IMR-90 (cell line): ENCODE measurements around the gene RARS2. TPM values are rescaled to one million over a fixed set of nuclear protein-coding genes. Genes with fewer than 3 reads are reported as not detected.
A peak's percentile ranks its signal among the peaks of the same experiment; 100 is the strongest.

Experiments used
- ATAC-seq: fragments of 200-7000 bp; cut with Tn5 transposase; 2 replicates; pipeline ENCODE4 v1.9.1; 2020; ENCODE audit warnings: low read depth, mild to moderate bottlenecking, moderate library complexity
- BruUV-seq: library from RNA; stranded (reverse); fragments of 400-500 nt; replicated peaks from 2 replicates; lab custom pipeline; 2021; lab: Mats Ljungman, UMichigan
- CTCF ChIA-PET: fragments of 300-600 bp; formaldehyde crosslinking; extraction: SDS; loops from one replicate; lab custom pipeline; 2021; ENCODE audit warnings: antibody characterized with exemption; lab: Yijun Ruan, JAX
- POLR2A ChIA-PET: fragments of 300-600 bp; sonication (Branson Sonifier 250); formaldehyde crosslinking; loops from one replicate; lab custom pipeline; 2022; ENCODE audit warnings: antibody characterized with exemption; ENCODE audit not compliant: unreplicated experiment; lab: Charles Lee
- DNase-seq: peaks from one replicate; pipeline ENCODE4 v3.0.0; 2013
- H2AFZ ChIP-seq: replicated peaks from 2 replicates; pipeline ENCODE3; 2013; ENCODE audit warnings: low read length, mild to moderate bottlenecking; ENCODE audit not compliant: poor library complexity
- H2AK5ac ChIP-seq: 2 replicates; pipeline ENCODE4 v1.6.1; 2013; ENCODE audit warnings: low read depth, low read length, inconsistent platforms
- H2AK9ac ChIP-seq: replicated peaks from 2 replicates; pipeline ENCODE3; 2013; ENCODE audit warnings: mild to moderate bottlenecking, low read depth, low read length, moderate library complexity; ENCODE audit not compliant: poor library complexity
- H2BK120ac ChIP-seq: 2 replicates; pipeline ENCODE4 v1.6.1; 2013; ENCODE audit warnings: low read depth, low read length, inconsistent platforms
- H2BK15ac ChIP-seq: 3 replicates; pipeline ENCODE4 v1.6.1; 2013; ENCODE audit warnings: low read depth, low read length, inconsistent platforms
- H2BK20ac ChIP-seq: 2 replicates; pipeline ENCODE4 v1.6.1; 2013; ENCODE audit warnings: low read depth, mild to moderate bottlenecking, inconsistent platforms, low read length, moderate library complexity
- H2BK5ac ChIP-seq: 2 replicates; pipeline ENCODE4 v1.6.1; 2013; ENCODE audit warnings: mild to moderate bottlenecking, low read depth, low read length, inconsistent platforms; ENCODE audit not compliant: poor library complexity, severe bottlenecking
- H3K14ac ChIP-seq: replicated peaks from 2 replicates; pipeline ENCODE4 v1.6.1; 2013; ENCODE audit warnings: low read depth, low read length, inconsistent platforms
- H3K18ac ChIP-seq: 2 replicates; pipeline ENCODE4 v1.6.1; 2013; ENCODE audit warnings: low read depth, low read length, control low read depth
- H3K23ac ChIP-seq: 2 replicates; pipeline ENCODE4 v1.6.1; 2013; ENCODE audit warnings: low read depth, low read length, inconsistent platforms
- H3K27ac ChIP-seq: 2 replicates; pipeline ENCODE4 v1.5.1; 2013; ENCODE audit warnings: mild to moderate bottlenecking, control low read depth, low read length; ENCODE audit not compliant: insufficient read depth
- H3K27me3 ChIP-seq: 2 replicates; pipeline ENCODE4 v1.6.1; 2013; ENCODE audit warnings: low read length; ENCODE audit not compliant: control insufficient read depth, insufficient read depth
- H3K36me3 ChIP-seq: 2 replicates; pipeline ENCODE4 v1.6.1; 2013; ENCODE audit warnings: low read length, mixed read lengths; ENCODE audit not compliant: control insufficient read depth, insufficient read depth
- H3K4ac ChIP-seq: 2 replicates; pipeline ENCODE4 v1.6.1; 2013; ENCODE audit warnings: low read depth, low read length, inconsistent platforms
- H3K4me1 ChIP-seq: 2 replicates; pipeline ENCODE4 v1.6.1; 2013; ENCODE audit warnings: low read length, mixed read lengths; ENCODE audit not compliant: control insufficient read depth, insufficient read depth
- H3K4me2 ChIP-seq: 2 replicates; pipeline ENCODE4 v1.6.1; 2013; ENCODE audit warnings: low read depth, mild to moderate bottlenecking, control low read depth, low read length, moderate library complexity
- H3K4me3 ChIP-seq: 2 replicates; pipeline ENCODE4 v1.5.1; 2013; ENCODE audit warnings: low read depth, mild to moderate bottlenecking, control low read depth, low read length, moderate library complexity; ENCODE audit not compliant: insufficient read depth
- H3K56ac ChIP-seq: 2 replicates; pipeline ENCODE4 v1.6.1; 2013; ENCODE audit warnings: low read length, inconsistent platforms; ENCODE audit not compliant: insufficient read depth; ENCODE audit errors: extremely low read depth
- H3K79me1 ChIP-seq, 2 experiments: 2 replicates each; pipeline ENCODE4 v1.6.1; 2013; ENCODE audit warnings: low read length in 2 of 2, inconsistent platforms in 1 of 2, low read depth in 1 of 2
- H3K9ac ChIP-seq: 2 replicates; pipeline ENCODE4 v1.6.1; 2013; ENCODE audit warnings: low read depth, low read length, control low read depth
- H3K9me1 ChIP-seq: 2 replicates; pipeline ENCODE4 v1.6.1; 2013; ENCODE audit warnings: low read length, inconsistent platforms; ENCODE audit not compliant: insufficient read depth
- H3K9me3 ChIP-seq: 2 replicates; pipeline ENCODE4 v1.6.1; 2013; ENCODE audit warnings: low read length; ENCODE audit not compliant: control insufficient read depth, insufficient read depth
- H4K20me1 ChIP-seq: 2 replicates; pipeline ENCODE4 v1.6.1; 2013; ENCODE audit warnings: low read length, inconsistent platforms; ENCODE audit not compliant: insufficient read depth
- H4K5ac ChIP-seq: 2 replicates; pipeline ENCODE4 v1.6.1; 2013; ENCODE audit warnings: mild to moderate bottlenecking, low read depth, low read length, control low read depth
- H4K8ac ChIP-seq, 2 experiments: 2 replicates each; pipeline ENCODE4 v1.6.1; 2013; ENCODE audit warnings: low read depth in 2 of 2, low read length in 2 of 2, control low read depth in 1 of 2, inconsistent platforms in 1 of 2
- H4K91ac ChIP-seq: 2 replicates; pipeline ENCODE4 v1.6.1; 2013; ENCODE audit warnings: low read depth, low read length, inconsistent platforms; ENCODE audit not compliant: insufficient read depth
- FOS ChIP-seq: fragments of 150-350 bp; IDR thresholded peaks from 2 replicates; pipeline ENCODE4 v1.6.1; 2016; ENCODE audit warnings: low read depth, low read length
- POLR2A ChIP-seq: IDR thresholded peaks from 2 replicates; pipeline ENCODE4 v1.6.1; 2012; ENCODE audit warnings: mild to moderate bottlenecking, low read depth, low read length
- WGBS, 2 experiments: methylation state at CpG; one replicate each; pipeline versions ENCODE4 v1.1.5 to v1.1.7; 2013; ENCODE audit warnings: missing lambda C conversion rate in 2 of 2; ENCODE audit not compliant: insufficient read length in 1 of 2; ENCODE audit errors: extremely low coverage in 2 of 2; 5-methylcytosine and 5-hydroxymethylcytosine counted together
- dilution Hi-C: fragments of 300-500 bp; cut with HindIII; formaldehyde crosslinking; loops from one replicate; pipeline ENCODE4 v1.14.3; 2018; ENCODE audit warnings: low sequenced_read_pairs; ENCODE audit not compliant: unreplicated experiment
- in situ Hi-C: fragments of 300-500 bp; cut with MboI; formaldehyde crosslinking; loops from 3 replicates; pipeline ENCODE4 v1.14.3; 2019; ENCODE audit warnings: low sequenced_read_pairs, inconsistent platforms, mixed read lengths
- intact Hi-C: fragments of 100-400 bp; cut with micrococcal nuclease; formaldehyde crosslinking; loops from 2 replicates; pipeline ENCODE4 v1.10.0; 2022
- polyA plus RNA-seq, 3 experiments: library from polyadenylated mRNA; depleted of rRNA; stranded (reverse); fragments of >200 nt; gene quantifications; 2 replicates each; pipeline ENCODE4 v1.2.3, GENCODE V29; 2012; ENCODE audit warnings: low replicate concordance in 1 of 3
- total RNA-seq: library from RNA; depleted of rRNA; stranded (reverse); fragments of >200 nt; gene quantifications from 2 replicates; pipeline ENCODE4 v1.2.3, GENCODE V29; 2012

RARS2 gene
- total and polyA plus RNA-seq, 2 of the 4 experiments (the other 2 are of a cell fraction) = 19.9 to 33.0 TPM

DNA sequence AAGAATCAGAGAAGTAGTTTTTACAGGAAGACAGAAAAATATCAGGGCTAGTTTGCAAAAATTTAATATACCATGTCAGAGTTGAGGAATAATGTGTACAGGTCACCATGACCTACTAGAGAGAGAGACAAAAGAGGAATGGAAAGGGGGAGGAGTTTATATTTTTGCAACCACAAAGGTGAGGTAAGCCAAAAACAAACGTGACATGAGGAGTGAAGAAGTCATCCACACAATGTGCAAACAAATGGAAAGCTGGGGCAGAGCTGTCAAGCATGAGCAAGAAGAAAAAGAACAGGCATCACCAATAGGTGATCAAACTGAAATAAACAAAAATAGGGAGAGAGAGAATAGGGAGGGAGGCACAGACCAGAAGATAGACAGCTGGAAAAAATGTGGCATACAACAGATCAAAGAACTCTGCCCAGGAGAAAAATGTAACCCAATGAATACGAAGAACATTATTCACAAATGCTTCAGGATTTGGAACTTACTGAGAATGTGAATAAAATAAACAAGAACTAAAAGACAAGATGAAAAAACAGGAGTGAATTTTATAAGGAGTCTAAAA, 15.5 kb downstream of the RARS2 start:
- intact Hi-C loops = loop anchor here (10.0 kb wide), 1 partner anchor 170 kb away; the partner anchor contains the start of gene CFAP206

More for the DNA sequence above, 15.5 kb downstream of the RARS2 start:
- Histone ChIP-seq H3K36me3 (peaks cover 10% of the 10 kb centered on the region), H2BK120ac (peak overlapping the region; percentile 28; the same call in 1 of the 2 replicates), H3K14ac (no peak overlapping the region), H3K27ac (no peak overlapping the region), H4K91ac (no peak overlapping the region), H3K79me1 (peaks cover 32 to 66% of the 10 kb centered on the region in 2 experiments), H3K4me3 (no peak overlapping the region), H3K9ac (no peak overlapping the region), H4K8ac (peak overlapping the region in 1 of 2 experiments; percentile 15; a peak in 1 of 4 replicates), H2AK5ac (no peak overlapping the region), H2AK9ac (no peak overlapping the region), H3K9me1 (peaks cover 12% of the 10 kb centered on the region), H4K5ac (peak overlapping the region; percentile 87; the same call in 1 of the 2 replicates), H3K27me3 (no peaks in the 10 kb centered on the region), H3K23ac (no peak overlapping the region), H3K4me1 (peaks cover 28% of the 10 kb centered on the region), H3K9me3 (no peaks in the 10 kb centered on the region), H2BK20ac (peak overlapping the region; percentile 13; the same call in 1 of the 2 replicates), H2BK15ac (no peak overlapping the region), H2AFZ (no peak overlapping the region), H3K56ac (no peak overlapping the region), H2BK5ac (peak overlapping the region; percentile 28), H3K4ac (no peak overlapping the region), H3K4me2 (peak overlapping the region; percentile 57; the same call in 1 of the 2 replicates), H4K20me1 (peaks cover 41% of the 10 kb centered on the region), H3K18ac (peak overlapping the region; percentile 61; the same call in 1 of the 2 replicates)
- ChIA-PET POLR2A (no interaction called here), CTCF (interaction anchor here (0.6 to 1.1 kb wide), 2 partner anchors 11 to 507 kb away, joined by 3 read pairs; no protein-coding TSS in a partner anchor)
- no CpG with 5 or more reads among the region's 2 CpGs for WGBS, 2 experiments
- no peak for DNase-seq
- ATAC-seq = no peak
- in situ Hi-C loops (loop anchor here (25.0 kb wide), 1 partner anchor 1288 kb away; no protein-coding TSS in a partner anchor), dilution Hi-C loops (no loop called here)
- no TSS peak for BruUV-seq
- no peak for TF ChIP-seq FOS
- no peak for TF ChIP-seq POLR2A
